Ascending aorta (tissue), 2 donors: ENCODE data around the gene EZH2. TPM values are rescaled to one million over a fixed set of nuclear protein-coding genes. Genes with fewer than 3 reads are reported as not detected.

Experiments used
- DNase-seq, 2 donors: peaks; one replicate each; pipeline ENCODE4 v3.0.0-alpha.2; 2019; ENCODE audit warnings: low spot score in 2 of 2
- H3K27ac ChIP-seq, 2 donors: fragments of 200-600 bp; sonication (generic); one replicate each; pipeline ENCODE4 v1.5.1; 2016 to 2017; ENCODE audit warnings: mild to moderate bottlenecking in 1 of 2
- H3K27me3 ChIP-seq: fragments of 200-600 bp; sonication (generic); one replicate; pipeline ENCODE4 v1.5.1; 2017
- H3K36me3 ChIP-seq, 2 donors: fragments of 200-600 bp; sonication (generic); one replicate each; pipeline ENCODE4 v1.5.1; 2016
- H3K4me1 ChIP-seq, 2 donors: fragments of 200-600 bp; sonication (generic); one replicate each; pipeline ENCODE4 v1.5.1; 2016 to 2017; ENCODE audit warnings: mild to moderate bottlenecking in 1 of 2
- H3K4me3 ChIP-seq, 2 donors: fragments of 200-600 bp; sonication (generic); one replicate each; pipeline ENCODE4 v1.5.1; 2016 to 2017; ENCODE audit warnings: mild to moderate bottlenecking in 1 of 2
- H3K9me3 ChIP-seq, 2 donors: fragments of 200-600 bp; sonication (generic); one replicate each; pipeline ENCODE4 v1.5.1; 2016
- CTCF ChIP-seq, 3 experiments: fragments of 200-600 bp in 2 of 3; fragments of 450-650 bp in 1 of 3; sonication (generic) in 2 of 3; IDR thresholded peaks; one replicate each; pipeline ENCODE4 v1.5.1; 2016 to 2019; ENCODE audit warnings: antibody characterized with exemption in 3 of 3, mild to moderate bottlenecking in 1 of 3, moderate library complexity in 1 of 3
- intact Hi-C: fragments of 100-400 bp; cut with DNase I; formaldehyde crosslinking; loops from one replicate; pipeline ENCODE4 v1.15.1; 2023
- total RNA-seq: library from RNA; depleted of rRNA; stranded (reverse); fragments of >200 nt; gene quantifications from one replicate; pipeline ENCODE4 v1.1.0, GENCODE V29; 2016

The EZH2 gene
- total RNA-seq, 1 donor from 2014 or later: not detected

DNA sequence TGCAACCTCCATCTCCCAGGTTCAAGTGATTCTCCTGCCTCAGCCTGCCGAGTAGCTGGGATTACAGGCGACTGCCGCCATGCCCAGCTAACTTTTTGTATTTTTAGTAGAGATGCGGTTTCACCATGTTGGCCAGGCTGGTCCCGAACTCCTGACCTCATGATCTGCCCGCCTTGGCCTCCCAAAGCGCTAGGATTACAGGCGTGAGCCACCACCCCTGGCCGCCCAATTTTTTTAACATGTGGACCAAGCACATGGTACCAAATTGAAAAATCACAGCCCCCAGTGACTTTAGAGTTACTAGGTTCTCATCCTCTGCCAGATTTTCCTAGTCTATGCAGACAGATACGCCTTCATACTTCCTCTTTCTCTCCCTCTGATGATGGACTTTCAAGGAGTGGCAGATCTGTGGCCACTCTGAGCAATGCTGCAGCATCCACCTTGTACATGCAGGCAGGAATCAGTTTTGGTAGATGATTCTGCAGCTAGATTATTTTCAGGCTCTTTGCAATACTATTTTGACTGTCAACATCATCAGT lies 34.0 kb upstream of the EZH2 start:
- TF ChIP-seq CTCF (IDR thresholded peaks at IDR 0.05): no peak
- H3K4me3 ChIP-seq: no peak overlapping the region
- no peaks in the 10 kb centered on the region for H3K9me3 ChIP-seq
- no peak overlapping the region for H3K27ac ChIP-seq
- intact Hi-C loops: no loop called here
- no peaks in the 10 kb centered on the region for H3K4me1 ChIP-seq
- no peaks in the 10 kb centered on the region for H3K27me3 ChIP-seq
- no peak for DNase-seq
- H3K36me3 ChIP-seq: no peaks in the 10 kb centered on the region

- Histone ChIP-seq H3K4me1 (no peaks in the 10 kb centered on the region), H3K27me3 (no peaks in the 10 kb centered on the region), H3K27ac (no peak overlapping the region), H3K4me3 (no peak overlapping the region), H3K9me3 (no peaks in the 10 kb centered on the region), H3K36me3 (no peaks in the 10 kb centered on the region)
- TF ChIP-seq CTCF (IDR thresholded peaks at IDR 0.05): no peak
- DNase-seq: no peak
- intact Hi-C loops: no loop called here
These were observed 32.1 kb upstream of the EZH2 start for GRCh38 chr7:148916186-148916585.

DNA sequence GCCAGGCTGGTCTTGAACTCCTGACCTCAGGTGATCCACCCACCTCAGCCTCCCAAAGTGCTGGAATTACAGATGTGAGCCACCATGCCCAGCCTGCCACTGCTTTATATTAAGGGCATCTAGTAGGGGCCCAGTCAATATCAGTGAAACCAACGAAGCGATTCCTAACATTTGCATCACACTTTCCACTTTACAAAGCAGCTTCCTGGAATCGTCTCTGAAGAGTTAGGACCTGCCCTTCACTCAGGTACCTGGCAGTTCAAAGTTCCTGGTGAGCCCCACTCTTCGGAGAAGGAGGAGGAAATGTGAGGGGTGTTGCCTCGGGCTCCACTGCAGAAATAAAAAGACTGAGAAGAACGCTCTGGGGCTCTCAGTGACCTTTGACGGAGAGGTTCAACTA lies 31.1 kb upstream of the EZH2 start:
- TF ChIP-seq CTCF (IDR thresholded peaks at IDR 0.05): no peak
- Histone ChIP-seq H3K9me3 (no peaks in the 10 kb centered on the region), H3K27me3 (no peaks in the 10 kb centered on the region), H3K27ac (no peak overlapping the region), H3K4me3 (no peak overlapping the region), H3K4me1 (no peaks in the 10 kb centered on the region), H3K36me3 (no peaks in the 10 kb centered on the region)
- no peak for DNase-seq
- intact Hi-C loops: no loop called here

- Histone ChIP-seq H3K4me3 (no peak overlapping the region), H3K27me3 (no peaks in the 10 kb centered on the region), H3K9me3 (no peaks in the 10 kb centered on the region), H3K27ac (no peak overlapping the region), H3K4me1 (no peaks in the 10 kb centered on the region), H3K36me3 (no peaks in the 10 kb centered on the region)
- DNase-seq: no peak
- intact Hi-C loops: no loop called here
- TF ChIP-seq CTCF (IDR thresholded peaks at IDR 0.05): no peak
These were observed 30.2 kb upstream of the EZH2 start for GRCh38 chr7:148914208-148914777.

- H3K4me3 ChIP-seq: no peak overlapping the region
- no peak for TF ChIP-seq CTCF (IDR thresholded peaks at IDR 0.05)
- no peaks in the 10 kb centered on the region for H3K4me1 ChIP-seq
- no peaks in the 10 kb centered on the region for H3K27me3 ChIP-seq
- H3K9me3 ChIP-seq: no peaks in the 10 kb centered on the region
- intact Hi-C loops: no loop called here
- no peak overlapping the region for H3K27ac ChIP-seq
- H3K36me3 ChIP-seq: no peaks in the 10 kb centered on the region
- DNase-seq: no peak
These were observed 28.9 kb upstream of the EZH2 start for GRCh38 chr7:148912758-148913541.
